HEK293 (cell line): ENCODE results near the gene PITHD1.
A peak's percentile ranks its signal among the peaks of the same experiment; 100 is the strongest.

ENCODE experiments used
- CTCF ChIA-PET: fragments of 350-600 bp; formaldehyde crosslinking; extraction: SDS; loops from one replicate; lab custom pipeline; 2021; ENCODE audit warnings: antibody characterized with exemption; lab: Yijun Ruan, JAX
- POLR2A ChIA-PET: fragments of 300-600 bp; formaldehyde crosslinking; extraction: SDS; loops from one replicate; lab custom pipeline; 2020; ENCODE audit warnings: antibody characterized with exemption, inconsistent platforms; lab: Yijun Ruan, JAX
- H3K27ac ChIP-seq: fragments of 200-500 bp; sonication (Bioruptor generic); 2 replicates; pipeline ENCODE4 v1.5.1; 2014; ENCODE audit warnings: low read depth, low read length, control low read depth, inconsistent platforms; ENCODE audit errors: extremely low read depth
- H3K36me3 ChIP-seq, 2 experiments: fragments of 200-500 bp in 1 of 2; sonication (Bioruptor generic) in 1 of 2; 1 replicate in 1 of 2; 2 replicates in 1 of 2; pipeline ENCODE4 v1.5.1; 2014 to 2017; ENCODE audit warnings: inconsistent platforms in 2 of 2, low read length in 2 of 2; ENCODE audit not compliant: control insufficient read depth in 2 of 2, insufficient read depth in 1 of 2
- H3K4me1 ChIP-seq: fragments of 200-500 bp; sonication (Bioruptor generic); 2 replicates; pipeline ENCODE4 v1.5.1; 2014; ENCODE audit warnings: mild to moderate bottlenecking, low read length, inconsistent platforms; ENCODE audit not compliant: control insufficient read depth, insufficient read depth
- H3K4me3 ChIP-seq: 2 replicates; pipeline ENCODE4 v1.5.1; 2011; ENCODE audit warnings: low read depth, mild to moderate bottlenecking, control low read depth, low read length, moderate library complexity
- H3K9me3 ChIP-seq: fragments of 200-500 bp; sonication (Bioruptor generic); 2 replicates; pipeline ENCODE4 v1.5.1; 2014; ENCODE audit warnings: low read depth, low read length, inconsistent platforms; ENCODE audit not compliant: control insufficient read depth, insufficient read depth
- BCL11B ChIP-seq: fragments of 450-650 bp; formaldehyde crosslinking; IDR thresholded peaks from 2 replicates; pipeline ENCODE4 v1.5.1; 2016; ENCODE audit warnings: low read depth, missing biosample characterization, missing genetic modification characterization
- GLIS2 ChIP-seq: fragments of 450-650 bp; formaldehyde crosslinking; IDR thresholded peaks from 2 replicates; pipeline ENCODE4 v1.5.1; 2016; ENCODE audit warnings: missing biosample characterization, missing genetic modification characterization
- KLF10 ChIP-seq: fragments of 450-650 bp; IDR thresholded peaks from 2 replicates; pipeline ENCODE4 v1.5.1; 2018; ENCODE audit warnings: missing biosample characterization, mild to moderate bottlenecking, missing genetic modification characterization
- TRIM28 ChIP-seq: IDR thresholded peaks from 2 replicates; pipeline ENCODE4 v1.6.1; 2011; ENCODE audit warnings: low read length, control low read depth, borderline replicate concordance
- ZNF202 ChIP-seq: fragments of 450-650 bp; formaldehyde crosslinking; IDR thresholded peaks from 2 replicates; pipeline ENCODE4 v1.5.1; 2016; ENCODE audit warnings: missing biosample characterization, missing genetic modification characterization, borderline replicate concordance
- ZNF266 ChIP-seq: fragments of 450-650 bp; formaldehyde crosslinking; IDR thresholded peaks from 2 replicates; pipeline ENCODE4 v1.5.1; 2016; ENCODE audit warnings: missing biosample characterization, missing genetic modification characterization, low read depth
- ZNF335 ChIP-seq: fragments of 450-650 bp; formaldehyde crosslinking; conservative IDR thresholded peaks from 2 replicates; pipeline ENCODE4 v1.5.1; 2016; ENCODE audit warnings: missing biosample characterization, missing genetic modification characterization
- ZNF529 ChIP-seq: fragments of 450-650 bp; formaldehyde crosslinking; IDR thresholded peaks from 2 replicates; pipeline ENCODE4 v1.5.1; 2017; ENCODE audit warnings: missing genetic modification characterization, missing biosample characterization; ENCODE audit not compliant: insufficient replicate concordance
- ZNF561 ChIP-seq: fragments of 450-650 bp; IDR thresholded peaks from 2 replicates; pipeline ENCODE4 v1.5.1; 2018; ENCODE audit warnings: missing biosample characterization, missing genetic modification characterization, borderline replicate concordance
- ZNF600 ChIP-seq: fragments of 450-650 bp; formaldehyde crosslinking; IDR thresholded peaks from 2 replicates; pipeline ENCODE4 v1.5.1; 2016; ENCODE audit warnings: missing biosample characterization, missing genetic modification characterization
- ZNF629 ChIP-seq: fragments of 450-650 bp; formaldehyde crosslinking; IDR thresholded peaks from 2 replicates; pipeline ENCODE4 v1.5.1; 2017; ENCODE audit warnings: missing biosample characterization, missing genetic modification characterization
- TF ChIP-seq, protein P1 (sequence below): fragments of 450-650 bp; formaldehyde crosslinking; IDR thresholded peaks from 2 replicates; pipeline ENCODE4 v1.5.1; 2016; ENCODE audit warnings: missing biosample characterization, missing genetic modification characterization
- TF ChIP-seq, protein P2 (sequence below): fragments of 450-650 bp; formaldehyde crosslinking; IDR thresholded peaks from 2 replicates; pipeline ENCODE4 v1.5.1; 2016; ENCODE audit warnings: missing biosample characterization, missing genetic modification characterization
- TF ChIP-seq, protein P3 (sequence below): fragments of 450-650 bp; formaldehyde crosslinking; IDR thresholded peaks from 2 replicates; pipeline ENCODE4 v1.5.1; 2016; ENCODE audit warnings: missing biosample characterization, missing genetic modification characterization

The PITHD1 gene

DNA sequence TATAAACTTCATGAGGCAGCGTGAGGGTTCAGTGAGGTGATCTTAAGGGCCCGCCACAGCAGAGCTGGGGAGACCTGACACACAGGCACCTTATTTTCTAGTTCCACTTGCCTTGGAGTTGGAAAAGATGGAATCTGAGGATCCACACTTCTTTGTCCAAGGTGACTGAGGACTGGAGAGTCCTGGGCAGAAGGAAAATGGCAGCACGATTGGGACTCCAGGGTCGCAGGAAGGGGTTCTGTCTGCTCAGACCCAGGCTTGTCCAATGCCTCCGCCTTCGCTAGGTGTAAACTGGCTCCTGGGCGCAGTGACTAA is 21.0 kb downstream of the PITHD1 start:
- POLR2A ChIA-PET = interaction anchor here (0.5 to 5.5 kb wide), 8 partner anchors 8 to 68 kb away, joined by 3 to 47 read pairs (median 4); partner anchors contain the start of genes ELOA, HMGCL, LYPLA2 and PITHD1
- CTCF ChIA-PET = interaction anchor here (0.7 to 5.6 kb wide), 5 partner anchors 11 to 401 kb away, joined by 3 to 52 read pairs (median 4); no protein-coding TSS in a partner anchor
- peak overlapping the region; percentile 80 for H3K4me3 ChIP-seq
- peaks cover 3% of the 10 kb centered on the region; the same call in 1 of the 2 replicates for H3K4me1 ChIP-seq
- TF ChIP-seq ZNF266 (tag by site-specific recombination) (no peak), BCL11B (tag by site-specific recombination) (no peak), ZNF529 (tag by site-specific recombination) (no peak), ZNF629 (tag by site-specific recombination) (no peak), ZNF561 (no peak), KLF10 (tag by site-specific recombination) (no peak)
- peaks cover 0 to 69% of the 10 kb centered on the region in 2 experiments; a peak in 2 of 3 replicates for H3K36me3 ChIP-seq
- no peaks in the 10 kb centered on the region for H3K9me3 ChIP-seq
- no peak overlapping the region for H3K27ac ChIP-seq

DNA sequence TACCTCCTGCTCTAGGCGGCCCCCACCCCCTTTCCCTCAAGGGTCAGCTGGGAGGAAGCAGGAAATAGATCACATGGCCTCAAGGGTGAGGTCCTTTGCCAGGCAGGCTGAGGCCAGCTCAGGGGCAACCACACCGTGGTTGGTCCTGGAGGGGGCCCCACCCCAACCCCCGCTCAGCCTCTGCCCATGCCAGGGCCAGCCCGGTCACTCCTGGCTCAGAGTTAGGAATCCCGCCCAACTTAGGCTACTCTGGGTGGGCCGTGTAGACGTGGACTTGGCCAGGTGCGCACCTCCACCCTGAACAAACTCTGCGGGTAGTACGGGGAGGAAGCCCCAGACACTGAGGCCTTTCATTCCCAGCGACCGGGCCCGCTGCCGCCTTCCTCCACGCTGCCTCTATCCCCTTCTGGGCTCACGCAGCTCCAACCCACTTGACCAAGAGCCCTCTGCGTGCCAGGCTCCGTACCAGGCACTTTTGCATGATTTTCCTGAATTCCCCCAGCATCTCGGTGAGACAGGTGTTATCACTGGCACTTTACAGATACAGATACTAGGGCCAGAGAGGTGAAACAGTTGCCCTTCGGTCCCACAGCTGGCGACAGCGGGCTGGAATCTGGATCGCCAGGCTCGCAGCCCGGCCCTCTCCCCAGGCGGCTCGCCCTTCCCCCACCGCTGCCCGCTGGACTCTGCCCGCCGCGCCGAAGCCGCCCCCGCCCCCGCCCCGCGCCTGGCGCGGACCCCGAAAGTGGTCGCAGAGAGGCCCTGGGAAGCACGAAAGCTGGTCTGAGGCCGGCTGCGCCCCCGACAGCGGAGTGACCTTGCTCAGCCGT is 21.6 kb downstream of the PITHD1 start:
- Histone ChIP-seq H3K4me1 (peaks cover 3% of the 10 kb centered on the region; the same call in 1 of the 2 replicates), H3K4me3 (peak overlapping the region; percentile 80), H3K9me3 (no peaks in the 10 kb centered on the region), H3K27ac (peak overlapping the region; percentile 59; the same call in 1 of the 2 replicates), H3K36me3 (peaks cover 0 to 67% of the 10 kb centered on the region in 2 experiments; a peak in 2 of 3 replicates)
- CTCF ChIA-PET = interaction anchor here (0.7 to 5.6 kb wide), 4 partner anchors 11 to 400 kb away, joined by 3 to 52 read pairs (median 9); no protein-coding TSS in a partner anchor
- POLR2A ChIA-PET = interaction anchor here (0.5 to 5.5 kb wide), 12 partner anchors 9 to 180 kb away, joined by 3 to 47 read pairs (median 4); partner anchors contain the start of genes HMGCL, LYPLA2, PITHD1 and SRSF10
- TF ChIP-seq, protein P1, sequence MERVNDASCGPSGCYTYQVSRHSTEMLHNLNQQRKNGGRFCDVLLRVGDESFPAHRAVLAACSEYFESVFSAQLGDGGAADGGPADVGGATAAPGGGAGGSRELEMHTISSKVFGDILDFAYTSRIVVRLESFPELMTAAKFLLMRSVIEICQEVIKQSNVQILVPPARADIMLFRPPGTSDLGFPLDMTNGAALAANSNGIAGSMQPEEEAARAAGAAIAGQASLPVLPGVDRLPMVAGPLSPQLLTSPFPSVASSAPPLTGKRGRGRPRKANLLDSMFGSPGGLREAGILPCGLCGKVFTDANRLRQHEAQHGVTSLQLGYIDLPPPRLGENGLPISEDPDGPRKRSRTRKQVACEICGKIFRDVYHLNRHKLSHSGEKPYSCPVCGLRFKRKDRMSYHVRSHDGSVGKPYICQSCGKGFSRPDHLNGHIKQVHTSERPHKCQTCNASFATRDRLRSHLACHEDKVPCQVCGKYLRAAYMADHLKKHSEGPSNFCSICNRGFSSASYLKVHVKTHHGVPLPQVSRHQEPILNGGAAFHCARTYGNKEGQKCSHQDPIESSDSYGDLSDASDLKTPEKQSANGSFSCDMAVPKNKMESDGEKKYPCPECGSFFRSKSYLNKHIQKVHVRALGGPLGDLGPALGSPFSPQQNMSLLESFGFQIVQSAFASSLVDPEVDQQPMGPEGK (tag by site-specific recombination) = peak; percentile 26
- TF ChIP-seq ZNF600 (tag by site-specific recombination) (peak; percentile 63), ZNF202 (tag by site-specific recombination) (no peak), GLIS2 (peak; percentile 67), ZNF335 (tag by site-specific recombination) (peak; percentile 51), TRIM28 (no peak)
- TF ChIP-seq, protein P2, sequence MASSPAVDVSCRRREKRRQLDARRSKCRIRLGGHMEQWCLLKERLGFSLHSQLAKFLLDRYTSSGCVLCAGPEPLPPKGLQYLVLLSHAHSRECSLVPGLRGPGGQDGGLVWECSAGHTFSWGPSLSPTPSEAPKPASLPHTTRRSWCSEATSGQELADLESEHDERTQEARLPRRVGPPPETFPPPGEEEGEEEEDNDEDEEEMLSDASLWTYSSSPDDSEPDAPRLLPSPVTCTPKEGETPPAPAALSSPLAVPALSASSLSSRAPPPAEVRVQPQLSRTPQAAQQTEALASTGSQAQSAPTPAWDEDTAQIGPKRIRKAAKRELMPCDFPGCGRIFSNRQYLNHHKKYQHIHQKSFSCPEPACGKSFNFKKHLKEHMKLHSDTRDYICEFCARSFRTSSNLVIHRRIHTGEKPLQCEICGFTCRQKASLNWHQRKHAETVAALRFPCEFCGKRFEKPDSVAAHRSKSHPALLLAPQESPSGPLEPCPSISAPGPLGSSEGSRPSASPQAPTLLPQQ (tag by site-specific recombination) = 0 out of 2 replicates have a peak, but pooled peaks have one; percentile 11
- TF ChIP-seq, protein P3, sequence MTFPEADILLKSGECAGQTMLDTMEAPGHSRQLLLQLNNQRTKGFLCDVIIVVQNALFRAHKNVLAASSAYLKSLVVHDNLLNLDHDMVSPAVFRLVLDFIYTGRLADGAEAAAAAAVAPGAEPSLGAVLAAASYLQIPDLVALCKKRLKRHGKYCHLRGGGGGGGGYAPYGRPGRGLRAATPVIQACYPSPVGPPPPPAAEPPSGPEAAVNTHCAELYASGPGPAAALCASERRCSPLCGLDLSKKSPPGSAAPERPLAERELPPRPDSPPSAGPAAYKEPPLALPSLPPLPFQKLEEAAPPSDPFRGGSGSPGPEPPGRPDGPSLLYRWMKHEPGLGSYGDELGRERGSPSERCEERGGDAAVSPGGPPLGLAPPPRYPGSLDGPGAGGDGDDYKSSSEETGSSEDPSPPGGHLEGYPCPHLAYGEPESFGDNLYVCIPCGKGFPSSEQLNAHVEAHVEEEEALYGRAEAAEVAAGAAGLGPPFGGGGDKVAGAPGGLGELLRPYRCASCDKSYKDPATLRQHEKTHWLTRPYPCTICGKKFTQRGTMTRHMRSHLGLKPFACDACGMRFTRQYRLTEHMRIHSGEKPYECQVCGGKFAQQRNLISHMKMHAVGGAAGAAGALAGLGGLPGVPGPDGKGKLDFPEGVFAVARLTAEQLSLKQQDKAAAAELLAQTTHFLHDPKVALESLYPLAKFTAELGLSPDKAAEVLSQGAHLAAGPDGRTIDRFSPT = peak; percentile 18; the same call in 1 of the 2 replicates
